ENCODE measurements around the gene BCKDHA. TPM values are rescaled to one million over a fixed set of nuclear protein-coding genes. Genes with fewer than 3 reads are reported as not detected.

The BCKDHA gene
- total and polyA plus RNA-seq, 9 of the 15 experiments (the other 6 are each of a cell fraction or from before 2014, with no cell fraction given) = 4.5 to 52.5 (median 14.1) TPM

DNA sequence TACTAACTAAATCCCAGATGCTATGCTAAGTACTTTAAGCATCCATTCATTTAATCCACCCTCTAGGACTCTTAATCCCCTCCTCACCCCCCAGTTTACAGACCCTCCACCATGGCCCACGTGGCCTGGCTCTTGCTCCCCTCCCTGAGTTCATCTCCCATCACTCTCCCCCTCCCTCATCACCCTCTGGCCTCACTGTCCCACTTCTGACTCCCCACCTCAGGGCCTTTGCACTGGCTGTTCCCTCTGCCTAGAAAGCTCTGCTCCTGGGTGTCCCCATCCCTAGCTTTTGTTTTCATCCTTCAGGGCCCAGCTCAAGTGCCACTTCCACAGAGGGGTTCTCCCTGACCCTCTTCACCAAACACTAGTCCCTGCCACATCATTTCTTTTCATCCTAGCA is 37.9 kb upstream of the BCKDHA start:
- Histone ChIP-seq H4K20me1 (replicated peaks; ENCODE audit: control insufficient read depth, insufficient read depth, low read length) (no peaks in the 10 kb centered on the region), H3K9me3 (replicated peaks; ENCODE audit: control insufficient read depth, insufficient read depth, low read depth, low read length) (no peaks in the 10 kb centered on the region), H3K36me3 (ENCODE audit: control insufficient read depth, insufficient read depth, low read length) (peaks cover 9% of the 10 kb centered on the region; the same call in 2 of the 3 replicates), H3K79me2 (ENCODE audit: control insufficient read depth, insufficient read depth, low read length) (peaks cover 12% of the 10 kb centered on the region), H2AFZ (ENCODE audit: low read depth, low read length) (no peak overlapping the region), H3K4me1 (replicated peaks in 1 of 2; ENCODE audit: control insufficient read depth in 2 of 2, insufficient read depth in 2 of 2, low read length in 2 of 2) (peaks cover 7 to 17% of the 10 kb centered on the region in 2 experiments; a peak in 4 of 5 replicates), H3K9ac (ENCODE audit: insufficient read depth in 1 of 2, low read depth in 2 of 2, low read length in 2 of 2) (no peak overlapping the region), H3K27ac (ENCODE audit: extremely low read depth, low read depth, low read length) (no peak overlapping the region), H3K9me1 (ENCODE audit: control insufficient read depth, insufficient read depth, low read length) (no peaks in the 10 kb centered on the region), H3K4me2 (ENCODE audit: insufficient read depth, low read length) (no peak overlapping the region), H3K27me3 (ENCODE audit: control insufficient read depth in 2 of 2, insufficient read depth in 2 of 2, low read length in 2 of 2) (no peaks in the 10 kb centered on the region), H3K4me3 (no peak overlapping the region)
- POLR2A ChIA-PET = interaction anchor here (0.8 kb wide), 1 partner anchor 25 kb away, joined by 3 read pairs; no protein-coding TSS in a partner anchor
- CTCF ChIA-PET (ENCODE audit: low intra/inter-chr PET ratio) = no interaction called here
- no peak for DNase-seq (ENCODE audit: extremely low read depth in 1 of 4, low spot score in 3 of 4)
- no peak for ATAC-seq
- in situ Hi-C loops (cut with MboI) = no loop called here
- WGBS (ENCODE audit: insufficient coverage, low coverage, missing lambda C conversion rate) = 83% methylated on average over 1 of the region's 1 CpG
- intact Hi-C loops (cut with micrococcal nuclease) = loop anchor here (10.0 kb wide), 1 partner anchor 75 kb away; the partner anchor contains the start of gene DMAC2
- no peak for FAIRE-seq
- TF ChIP-seq KDM1A (IDR thresholded peaks at IDR 0.05) = peak in 1 of 2 experiments; percentile 44; a peak in 1 of 4 replicates
- TF ChIP-seq NR2C2 (CRISPR knock-in tag; IDR thresholded peaks at IDR 0.05) = no peak
- TF ChIP-seq NR2C2 (tag; IDR thresholded peaks at IDR 0.05) = no peak
- TF ChIP-seq RBM25 (IDR thresholded peaks at IDR 0.05; ENCODE audit: low read depth, low read length, severe bottlenecking) = peak; percentile 18
- no TSS peak for BruUV-seq (replicated peaks)

DNA sequence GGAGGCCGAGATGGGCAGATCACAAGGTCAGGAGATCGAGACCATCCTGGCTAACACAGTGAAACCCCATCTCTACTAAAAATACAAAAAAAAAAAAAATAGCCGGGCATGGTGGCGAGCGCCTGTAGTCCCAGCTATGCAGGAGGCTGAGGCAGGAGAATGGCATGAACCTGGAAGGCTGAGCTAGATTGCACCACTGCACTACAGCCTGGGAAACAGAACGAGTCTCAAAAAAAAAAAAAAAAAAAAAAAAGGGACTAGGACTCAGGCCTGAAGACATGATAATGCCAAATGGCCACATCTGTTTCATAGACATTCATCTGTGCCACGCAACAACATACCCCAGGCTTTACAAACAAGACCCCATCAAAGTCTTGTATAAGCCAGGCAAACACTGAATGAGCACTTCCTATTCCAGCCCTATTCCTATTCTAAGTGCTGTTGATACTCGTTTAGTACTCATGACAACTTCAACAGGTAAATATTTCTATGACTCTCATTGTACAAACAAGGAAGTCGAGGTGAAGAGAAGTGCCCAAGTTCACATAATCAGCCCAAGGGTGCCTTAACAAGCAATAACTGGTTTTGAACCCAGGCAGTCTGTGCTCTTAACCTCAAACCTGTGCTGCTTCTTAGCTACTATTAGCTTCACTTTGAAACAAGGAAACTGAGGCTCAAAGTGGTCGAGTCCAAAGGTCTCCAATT is 35.3 kb upstream of the BCKDHA start:
- intact Hi-C loops (cut with micrococcal nuclease) = loop anchor here (10.0 kb wide), 1 partner anchor 73 kb away; the partner anchor contains the start of gene DMAC2
- CTCF ChIA-PET (ENCODE audit: low intra/inter-chr PET ratio) = no interaction called here
- no peak overlapping the region for H3K4me2 ChIP-seq (ENCODE audit: insufficient read depth, low read length)
- TF ChIP-seq U2AF1 (optimal IDR thresholded peaks at IDR 0.05; ENCODE audit: low read depth, low read length) = no peak
- TF ChIP-seq, protein P1, sequence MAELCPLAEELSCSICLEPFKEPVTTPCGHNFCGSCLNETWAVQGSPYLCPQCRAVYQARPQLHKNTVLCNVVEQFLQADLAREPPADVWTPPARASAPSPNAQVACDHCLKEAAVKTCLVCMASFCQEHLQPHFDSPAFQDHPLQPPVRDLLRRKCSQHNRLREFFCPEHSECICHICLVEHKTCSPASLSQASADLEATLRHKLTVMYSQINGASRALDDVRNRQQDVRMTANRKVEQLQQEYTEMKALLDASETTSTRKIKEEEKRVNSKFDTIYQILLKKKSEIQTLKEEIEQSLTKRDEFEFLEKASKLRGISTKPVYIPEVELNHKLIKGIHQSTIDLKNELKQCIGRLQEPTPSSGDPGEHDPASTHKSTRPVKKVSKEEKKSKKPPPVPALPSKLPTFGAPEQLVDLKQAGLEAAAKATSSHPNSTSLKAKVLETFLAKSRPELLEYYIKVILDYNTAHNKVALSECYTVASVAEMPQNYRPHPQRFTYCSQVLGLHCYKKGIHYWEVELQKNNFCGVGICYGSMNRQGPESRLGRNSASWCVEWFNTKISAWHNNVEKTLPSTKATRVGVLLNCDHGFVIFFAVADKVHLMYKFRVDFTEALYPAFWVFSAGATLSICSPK (IDR thresholded peaks at IDR 0.05; ENCODE audit: borderline replicate concordance) = no peak
- no peak for TF ChIP-seq ZNF586 (CRISPR knock-in tag; conservative IDR thresholded peaks at IDR 0.05)
- TF ChIP-seq ZNF174 (CRISPR knock-in tag; IDR thresholded peaks at IDR 0.05) = no peak
- TF ChIP-seq, protein P2, sequence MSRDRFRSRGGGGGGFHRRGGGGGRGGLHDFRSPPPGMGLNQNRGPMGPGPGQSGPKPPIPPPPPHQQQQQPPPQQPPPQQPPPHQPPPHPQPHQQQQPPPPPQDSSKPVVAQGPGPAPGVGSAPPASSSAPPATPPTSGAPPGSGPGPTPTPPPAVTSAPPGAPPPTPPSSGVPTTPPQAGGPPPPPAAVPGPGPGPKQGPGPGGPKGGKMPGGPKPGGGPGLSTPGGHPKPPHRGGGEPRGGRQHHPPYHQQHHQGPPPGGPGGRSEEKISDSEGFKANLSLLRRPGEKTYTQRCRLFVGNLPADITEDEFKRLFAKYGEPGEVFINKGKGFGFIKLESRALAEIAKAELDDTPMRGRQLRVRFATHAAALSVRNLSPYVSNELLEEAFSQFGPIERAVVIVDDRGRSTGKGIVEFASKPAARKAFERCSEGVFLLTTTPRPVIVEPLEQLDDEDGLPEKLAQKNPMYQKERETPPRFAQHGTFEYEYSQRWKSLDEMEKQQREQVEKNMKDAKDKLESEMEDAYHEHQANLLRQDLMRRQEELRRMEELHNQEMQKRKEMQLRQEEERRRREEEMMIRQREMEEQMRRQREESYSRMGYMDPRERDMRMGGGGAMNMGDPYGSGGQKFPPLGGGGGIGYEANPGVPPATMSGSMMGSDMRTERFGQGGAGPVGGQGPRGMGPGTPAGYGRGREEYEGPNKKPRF (IDR thresholded peaks at IDR 0.05; ENCODE audit: low read depth, low read length) = no peak
- no peak for TF ChIP-seq GATA2 (CRISPR knock-in tag; IDR thresholded peaks at IDR 0.05)
- no peak for TF ChIP-seq ZNF444 (CRISPR knock-in tag; IDR thresholded peaks at IDR 0.05)
- TF ChIP-seq BCOR (IDR thresholded peaks at IDR 0.05) = no peak

More for the DNA sequence above, 35.3 kb upstream of the BCKDHA start:
- H3K27me3 ChIP-seq (ENCODE audit: control insufficient read depth in 2 of 2, insufficient read depth in 2 of 2, low read length in 2 of 2) = no peaks in the 10 kb centered on the region
- FAIRE-seq = no peak
- H3K9me3 ChIP-seq (replicated peaks; ENCODE audit: control insufficient read depth, insufficient read depth, low read depth, low read length) = no peaks in the 10 kb centered on the region
- peaks cover 33% of the 10 kb centered on the region for H3K79me2 ChIP-seq (ENCODE audit: control insufficient read depth, insufficient read depth, low read length)
- peak overlapping the region in 1 of 2 experiments; percentile 33; a peak in 1 of 4 replicates for H3K9ac ChIP-seq (ENCODE audit: insufficient read depth in 1 of 2, low read depth in 2 of 2, low read length in 2 of 2)
- no peaks in the 10 kb centered on the region for H3K9me1 ChIP-seq (ENCODE audit: control insufficient read depth, insufficient read depth, low read length)
- H3K4me1 ChIP-seq (replicated peaks in 1 of 2; ENCODE audit: control insufficient read depth in 2 of 2, insufficient read depth in 2 of 2, low read length in 2 of 2) = peaks cover 18 to 34% of the 10 kb centered on the region in 2 experiments
- BruUV-seq (replicated peaks) = no TSS peak
- no peak overlapping the region for H3K4me3 ChIP-seq
- H3K27ac ChIP-seq (ENCODE audit: extremely low read depth, low read depth, low read length) = peak overlapping the region; percentile 17; the same call in 1 of the 3 replicates
- H4K20me1 ChIP-seq (replicated peaks; ENCODE audit: control insufficient read depth, insufficient read depth, low read length) = no peaks in the 10 kb centered on the region
- POLR2A ChIA-PET = interaction anchor here (0.6 to 2.9 kb wide), 2 partner anchors 10 to 705 kb away, joined by 3 to 20 read pairs; partner anchors contain the start of gene TGFB1
- in situ Hi-C loops (cut with MboI) = no loop called here
- WGBS (ENCODE audit: insufficient coverage, low coverage, missing lambda C conversion rate) = 37% methylated on average over 4 of the region's 10 CpGs
- peaks cover 4% of the 10 kb centered on the region; the same call in 2 of the 3 replicates for H3K36me3 ChIP-seq (ENCODE audit: control insufficient read depth, insufficient read depth, low read length)
- no peak for ATAC-seq
- DNase-seq (ENCODE audit: extremely low read depth in 1 of 4, low spot score in 3 of 4) = no peak
- H2AFZ ChIP-seq (ENCODE audit: low read depth, low read length) = no peak overlapping the region

All from K562 (cell line).